ENCODE results near the gene CBFB.

Gene CBFB

DNA sequence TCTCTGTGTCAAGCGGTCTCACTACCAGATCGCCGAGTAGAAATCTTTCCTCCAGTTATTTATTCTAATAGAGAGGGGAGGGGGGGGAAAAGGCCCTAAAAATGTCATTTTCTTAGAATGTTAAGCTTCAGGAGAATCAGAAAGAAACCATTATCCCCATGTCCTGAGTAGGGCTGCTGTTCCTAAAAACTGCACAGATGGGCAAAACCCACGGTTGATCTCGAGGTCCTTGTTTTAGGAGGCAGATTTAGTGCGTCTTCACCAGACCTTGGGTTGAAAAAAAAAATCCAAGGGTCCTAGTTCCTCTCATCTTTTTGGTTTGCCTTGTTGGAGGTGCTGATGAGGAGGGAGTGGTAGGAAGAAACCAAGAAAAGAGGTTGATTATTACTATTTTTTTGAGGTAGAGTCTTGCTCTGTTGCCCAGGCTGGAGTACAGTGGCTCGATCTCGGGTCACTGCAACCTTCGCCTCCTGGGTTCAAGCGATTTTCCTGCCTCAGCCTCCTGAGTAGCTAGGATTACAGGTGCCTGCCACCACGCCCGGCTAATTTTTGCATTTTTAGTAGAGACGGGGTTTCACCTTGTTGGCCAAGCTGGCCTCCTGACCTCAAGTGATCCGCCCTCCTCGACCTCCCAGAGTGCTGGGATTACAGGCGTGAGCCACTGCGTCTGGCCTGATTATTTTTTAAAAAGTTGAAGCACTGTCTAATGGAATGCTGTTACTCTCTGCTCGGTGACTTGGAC, 1.4 kb downstream of the CBFB start:
- Histone ChIP-seq H3K36me3 (ENCODE audit: low read depth) (peaks cover 28% of the 10 kb centered on the region), H3K4me3 (ENCODE audit: severe bottlenecking) (peak overlapping the region; percentile 76), H3K27ac (ENCODE audit: poor library complexity, severe bottlenecking) (peak overlapping the region; percentile 83), H3K9me3 (ENCODE audit: severe bottlenecking) (no peaks in the 10 kb centered on the region), H3K27me3 (ENCODE audit: insufficient read depth, poor library complexity, severe bottlenecking) (no peaks in the 10 kb centered on the region), H3K4me1 (ENCODE audit: insufficient read depth, poor library complexity, severe bottlenecking) (no peaks in the 10 kb centered on the region)
- ATAC-seq (ENCODE audit: low read depth) (no peak), DNase-seq (ENCODE audit: low spot score) (no peak)
- TF ChIP-seq, protein P1, sequence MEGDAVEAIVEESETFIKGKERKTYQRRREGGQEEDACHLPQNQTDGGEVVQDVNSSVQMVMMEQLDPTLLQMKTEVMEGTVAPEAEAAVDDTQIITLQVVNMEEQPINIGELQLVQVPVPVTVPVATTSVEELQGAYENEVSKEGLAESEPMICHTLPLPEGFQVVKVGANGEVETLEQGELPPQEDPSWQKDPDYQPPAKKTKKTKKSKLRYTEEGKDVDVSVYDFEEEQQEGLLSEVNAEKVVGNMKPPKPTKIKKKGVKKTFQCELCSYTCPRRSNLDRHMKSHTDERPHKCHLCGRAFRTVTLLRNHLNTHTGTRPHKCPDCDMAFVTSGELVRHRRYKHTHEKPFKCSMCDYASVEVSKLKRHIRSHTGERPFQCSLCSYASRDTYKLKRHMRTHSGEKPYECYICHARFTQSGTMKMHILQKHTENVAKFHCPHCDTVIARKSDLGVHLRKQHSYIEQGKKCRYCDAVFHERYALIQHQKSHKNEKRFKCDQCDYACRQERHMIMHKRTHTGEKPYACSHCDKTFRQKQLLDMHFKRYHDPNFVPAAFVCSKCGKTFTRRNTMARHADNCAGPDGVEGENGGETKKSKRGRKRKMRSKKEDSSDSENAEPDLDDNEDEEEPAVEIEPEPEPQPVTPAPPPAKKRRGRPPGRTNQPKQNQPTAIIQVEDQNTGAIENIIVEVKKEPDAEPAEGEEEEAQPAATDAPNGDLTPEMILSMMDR (IDR thresholded peaks at IDR 0.05; ENCODE audit: poor library complexity, severe bottlenecking), result no peak

DNA sequence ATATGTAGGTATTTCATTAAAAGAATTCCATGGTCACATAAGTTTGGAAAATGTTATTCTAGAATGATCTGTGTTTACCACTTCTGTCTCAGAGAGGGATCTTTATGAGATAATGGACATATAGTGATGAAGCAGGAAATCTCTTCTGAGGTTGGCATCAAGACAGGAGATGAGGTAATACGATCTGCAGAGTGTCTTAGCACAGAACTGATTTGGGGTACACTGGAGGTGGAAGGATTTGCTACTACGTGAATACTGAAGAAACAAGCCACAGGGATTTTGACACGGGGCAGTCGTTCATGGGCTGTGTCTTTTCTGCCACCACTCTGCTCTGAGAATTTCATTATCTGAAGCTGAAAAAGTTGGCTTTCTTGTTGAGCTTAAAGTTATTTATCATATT, 5.5 kb downstream of the CBFB start:
- DNase-seq (ENCODE audit: low spot score), result no peak
- peaks cover 65% of the 10 kb centered on the region for H3K36me3 ChIP-seq (ENCODE audit: low read depth)
- TF ChIP-seq, protein P1 (IDR thresholded peaks at IDR 0.05; ENCODE audit: poor library complexity, severe bottlenecking), result no peak

DNA sequence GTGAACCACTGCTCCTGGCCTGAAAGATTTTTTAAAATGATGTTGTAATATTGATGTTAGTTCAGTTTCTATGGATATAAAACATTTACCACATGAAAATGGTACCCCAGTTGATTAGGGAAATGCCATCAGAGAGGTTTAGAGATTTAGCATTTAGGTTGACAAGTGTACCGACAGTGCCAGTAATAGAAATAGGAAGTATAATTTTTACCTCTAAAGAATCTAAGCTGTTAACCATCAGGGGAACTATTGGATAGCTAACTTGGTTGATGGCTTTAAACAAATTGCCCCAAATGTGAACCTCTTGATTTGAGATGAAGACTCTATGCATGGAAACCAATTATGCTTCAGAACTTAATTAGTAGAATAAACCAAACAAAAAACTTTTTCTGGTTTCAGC, 6.4 kb downstream of the CBFB start:
- H3K36me3 ChIP-seq (ENCODE audit: low read depth), result peaks cover 74% of the 10 kb centered on the region
- TF ChIP-seq, protein P1 (IDR thresholded peaks at IDR 0.05; ENCODE audit: poor library complexity, severe bottlenecking), result no peak
- ATAC-seq (ENCODE audit: low read depth) (no peak), DNase-seq (ENCODE audit: low spot score) (no peak)
- H3K27ac ChIP-seq (ENCODE audit: poor library complexity, severe bottlenecking), result no peak overlapping the region
- no peaks in the 10 kb centered on the region for H3K9me3 ChIP-seq (ENCODE audit: severe bottlenecking)
- no peak overlapping the region for H3K4me3 ChIP-seq (ENCODE audit: severe bottlenecking)
- no peaks in the 10 kb centered on the region for H3K27me3 ChIP-seq (ENCODE audit: insufficient read depth, poor library complexity, severe bottlenecking)
- no peaks in the 10 kb centered on the region for H3K4me1 ChIP-seq (ENCODE audit: insufficient read depth, poor library complexity, severe bottlenecking)

More for the DNA sequence above, 5.5 kb downstream of the CBFB start:
- Histone ChIP-seq H3K27ac (ENCODE audit: poor library complexity, severe bottlenecking) (no peak overlapping the region), H3K27me3 (ENCODE audit: insufficient read depth, poor library complexity, severe bottlenecking) (no peaks in the 10 kb centered on the region), H3K9me3 (ENCODE audit: severe bottlenecking) (no peaks in the 10 kb centered on the region), H3K4me3 (ENCODE audit: severe bottlenecking) (no peak overlapping the region), H3K4me1 (ENCODE audit: insufficient read depth, poor library complexity, severe bottlenecking) (no peaks in the 10 kb centered on the region)
- ATAC-seq (ENCODE audit: low read depth), result no peak

DNA sequence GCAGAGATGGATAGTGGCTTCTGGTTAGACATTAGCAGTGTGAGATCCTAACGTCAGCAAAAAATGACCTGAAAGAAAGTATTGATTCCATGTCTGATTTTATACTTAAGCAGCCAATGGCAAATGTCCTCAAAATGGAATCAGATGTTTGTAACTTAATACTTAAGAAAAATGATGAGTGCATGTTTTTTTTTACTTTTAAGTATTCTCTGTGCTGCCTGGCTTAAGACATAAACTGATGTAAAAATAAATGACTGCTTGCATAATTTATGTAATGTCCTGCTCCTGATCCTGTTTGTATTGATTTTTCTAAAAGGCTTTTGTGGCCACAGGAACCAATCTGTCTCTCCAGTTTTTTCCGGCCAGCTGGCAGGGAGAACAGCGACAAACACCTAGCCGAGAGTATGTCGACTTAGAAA, 7.4 kb downstream of the CBFB start:
- ATAC-seq (ENCODE audit: low read depth), result no peak
- Histone ChIP-seq H3K4me3 (ENCODE audit: severe bottlenecking) (no peak overlapping the region), H3K4me1 (ENCODE audit: insufficient read depth, poor library complexity, severe bottlenecking) (no peaks in the 10 kb centered on the region), H3K9me3 (ENCODE audit: severe bottlenecking) (no peaks in the 10 kb centered on the region), H3K27me3 (ENCODE audit: insufficient read depth, poor library complexity, severe bottlenecking) (no peaks in the 10 kb centered on the region), H3K27ac (ENCODE audit: poor library complexity, severe bottlenecking) (no peak overlapping the region), H3K36me3 (ENCODE audit: low read depth) (peaks cover 70% of the 10 kb centered on the region)
- DNase-seq (ENCODE audit: low spot score), result no peak
- TF ChIP-seq, protein P1 (IDR thresholded peaks at IDR 0.05; ENCODE audit: poor library complexity, severe bottlenecking), result no peak

All from RWPE2 (cell line).